Effector memory CD8-positive, alpha-beta T cell (primary cell): ENCODE data around the gene FHIT.

Source experiments
- ATAC-seq: fragments of 150-1000 bp; cut with Tn5 transposase; replicated peaks from 2 replicates; pipeline ENCODE4 v1.10.0; 2021; ENCODE audit warnings: mild to moderate bottlenecking, moderate library complexity
- DNase-seq, 3 experiments: peaks; one replicate each; pipeline ENCODE4 v3.0.0; 2021
- H3K27ac Mint-ChIP-seq, 2 donors: one replicate each; pipeline ENCODE4 v1.8.0; 2022; ENCODE audit warnings: mild to moderate bottlenecking in 2 of 2, mixed read lengths in 2 of 2, moderate library complexity in 2 of 2
- H3K27me3 Mint-ChIP-seq, 2 donors: one replicate each; pipeline ENCODE4 v1.8.0; 2022; ENCODE audit warnings: mixed read lengths in 2 of 2
- H3K36me3 Mint-ChIP-seq: one replicate; pipeline ENCODE4 v1.8.0; 2022; ENCODE audit warnings: mild to moderate bottlenecking, moderate library complexity, mixed read lengths; ENCODE audit not compliant: insufficient read depth
- H3K4me1 Mint-ChIP-seq, 2 donors: one replicate each; pipeline ENCODE4 v1.8.0; 2022; ENCODE audit warnings: low read depth in 2 of 2, mixed read lengths in 2 of 2
- H3K4me3 Mint-ChIP-seq, 2 donors: one replicate each; pipeline ENCODE4 v1.8.0; 2022; ENCODE audit warnings: mild to moderate bottlenecking in 2 of 2, mixed read lengths in 2 of 2, moderate library complexity in 2 of 2
- H3K9me3 Mint-ChIP-seq, 2 donors: one replicate each; pipeline ENCODE4 v1.8.0; 2022; ENCODE audit warnings: mixed read lengths in 2 of 2

The FHIT gene

DNA sequence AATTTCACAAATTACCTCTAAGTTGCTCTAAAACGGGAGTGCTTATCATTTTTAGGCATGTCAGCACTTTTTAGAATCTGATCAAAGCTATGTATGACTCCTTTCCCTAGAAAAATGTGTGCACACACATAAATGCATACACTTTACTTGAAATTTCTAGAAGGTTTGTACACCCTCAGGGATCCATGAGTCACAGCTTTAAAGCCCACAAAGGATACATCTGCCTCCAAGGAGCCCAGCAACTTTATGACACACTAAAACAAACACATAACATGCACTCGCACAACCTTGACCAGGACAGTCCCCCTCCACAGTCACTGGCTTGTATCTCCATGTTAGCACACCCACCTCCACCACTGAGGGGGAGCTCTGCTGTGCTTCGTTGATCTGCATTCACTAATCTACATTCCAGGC, 1479.5 kb downstream of the FHIT start:
- DNase-seq (no peak), ATAC-seq (no peak)
- Mint-ChIP-seq H3K27me3 (peaks cover 0 to 20% of the 10 kb centered on the region in 2 donors), H3K36me3 (no peaks in the 10 kb centered on the region), H3K4me1 (peaks cover 21 to 29% of the 10 kb centered on the region in 2 donors), H3K4me3 (peak overlapping the region; percentile 61 to 64), H3K9me3 (no peaks in the 10 kb centered on the region), H3K27ac (peak overlapping the region; percentile 36 to 48)

DNA sequence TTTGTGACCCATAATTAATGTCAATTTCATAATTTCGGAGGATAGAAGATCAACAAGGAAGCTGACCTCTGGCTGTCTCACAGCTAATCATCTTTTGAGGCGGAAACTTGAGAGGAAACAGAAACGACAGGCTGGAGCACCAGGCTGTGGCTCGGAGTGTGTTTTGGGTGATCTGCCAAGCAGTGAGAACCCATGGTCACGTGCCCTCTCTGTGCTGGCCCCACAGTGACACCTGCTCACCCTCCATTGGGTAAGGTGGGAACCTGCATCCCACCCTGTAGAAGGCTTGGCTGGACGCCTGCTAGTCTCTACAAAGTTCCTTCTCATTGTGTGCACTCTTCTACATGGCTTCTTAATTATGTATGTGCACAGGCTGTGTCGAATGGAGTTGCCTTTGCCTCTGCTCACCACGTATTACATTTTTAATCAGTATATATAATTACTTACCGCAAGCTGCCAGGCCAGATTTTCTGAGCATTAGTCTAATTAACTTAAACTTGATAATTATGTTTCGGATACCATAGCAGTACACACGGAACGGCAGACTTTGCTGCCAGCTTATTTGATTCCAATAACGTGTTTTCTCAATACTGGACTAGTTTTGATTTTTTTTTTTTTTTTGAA, 1482.0 kb downstream of the FHIT start:
- H3K27me3 Mint-ChIP-seq: peaks cover 0 to 20% of the 10 kb centered on the region in 2 donors
- peaks cover 21 to 28% of the 10 kb centered on the region in 2 donors for H3K4me1 Mint-ChIP-seq
- ATAC-seq: no peak
- H3K27ac Mint-ChIP-seq: no peak overlapping the region
- H3K36me3 Mint-ChIP-seq: no peaks in the 10 kb centered on the region
- no peak overlapping the region for H3K4me3 Mint-ChIP-seq
- H3K9me3 Mint-ChIP-seq: no peaks in the 10 kb centered on the region
- DNase-seq: no peak

DNA sequence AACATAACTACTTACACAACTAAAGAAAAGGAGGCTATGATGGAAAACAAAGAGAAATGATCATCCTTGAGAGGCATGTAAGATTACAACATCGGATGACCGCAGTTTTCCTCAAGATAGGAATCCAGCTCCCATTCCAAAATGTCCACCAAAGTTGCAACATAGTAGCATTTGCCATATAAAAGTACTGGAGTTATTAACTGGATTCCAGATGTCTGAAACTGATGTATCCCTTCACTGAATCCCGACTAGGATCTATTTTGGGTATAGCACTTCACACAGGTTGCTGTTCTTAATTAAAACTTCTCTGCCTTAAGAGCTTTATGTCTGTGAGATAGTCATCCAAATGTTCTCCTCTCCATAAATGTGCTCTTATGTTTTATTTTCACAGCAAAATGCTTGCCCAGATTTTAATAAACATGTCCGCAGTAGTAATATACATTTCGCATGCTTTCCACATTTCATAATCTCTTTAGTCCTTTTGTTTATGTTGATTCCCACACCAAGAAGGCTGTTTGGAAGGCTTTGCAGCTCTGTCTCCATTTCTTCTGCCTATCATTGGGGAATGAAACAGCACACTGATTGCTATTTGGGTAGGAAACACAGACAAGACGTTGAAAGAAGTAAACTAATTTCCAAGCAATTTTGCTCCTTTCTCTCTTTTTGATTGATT, 1484.9 kb downstream of the FHIT start:
- ATAC-seq (no peak), DNase-seq (no peak)
- no peak overlapping the region for H3K27ac Mint-ChIP-seq
- H3K4me3 Mint-ChIP-seq: no peak overlapping the region
- no peaks in the 10 kb centered on the region for H3K36me3 Mint-ChIP-seq
- H3K27me3 Mint-ChIP-seq: peaks cover 0 to 20% of the 10 kb centered on the region in 2 donors
- no peaks in the 10 kb centered on the region for H3K9me3 Mint-ChIP-seq
- H3K4me1 Mint-ChIP-seq: peaks cover 0 to 5% of the 10 kb centered on the region in 2 donors

DNA sequence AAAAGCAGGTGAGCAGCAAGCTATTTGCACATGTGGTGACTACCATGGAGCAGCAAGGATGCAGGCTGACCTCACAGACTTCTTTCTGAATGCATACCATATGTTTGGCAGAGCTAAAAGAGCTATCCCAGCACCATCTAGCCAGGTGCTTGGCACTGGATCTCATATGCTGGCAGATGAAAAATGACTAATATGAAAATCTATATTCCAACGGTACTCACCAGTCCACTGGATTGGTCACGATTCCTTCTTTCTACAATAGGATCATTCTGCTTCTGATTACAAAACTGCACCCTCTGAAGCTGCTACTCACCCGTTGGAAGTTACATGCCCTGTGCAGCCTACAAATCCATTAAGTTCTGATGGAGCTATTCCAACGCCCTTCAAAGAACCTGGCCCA, 1487.1 kb downstream of the FHIT start:
- no peak for ATAC-seq
- DNase-seq: no peak
- Mint-ChIP-seq H3K9me3 (no peaks in the 10 kb centered on the region), H3K4me3 (no peak overlapping the region), H3K27ac (no peak overlapping the region), H3K4me1 (no peaks in the 10 kb centered on the region), H3K27me3 (peaks cover 0 to 9% of the 10 kb centered on the region in 2 donors), H3K36me3 (no peaks in the 10 kb centered on the region)

DNA sequence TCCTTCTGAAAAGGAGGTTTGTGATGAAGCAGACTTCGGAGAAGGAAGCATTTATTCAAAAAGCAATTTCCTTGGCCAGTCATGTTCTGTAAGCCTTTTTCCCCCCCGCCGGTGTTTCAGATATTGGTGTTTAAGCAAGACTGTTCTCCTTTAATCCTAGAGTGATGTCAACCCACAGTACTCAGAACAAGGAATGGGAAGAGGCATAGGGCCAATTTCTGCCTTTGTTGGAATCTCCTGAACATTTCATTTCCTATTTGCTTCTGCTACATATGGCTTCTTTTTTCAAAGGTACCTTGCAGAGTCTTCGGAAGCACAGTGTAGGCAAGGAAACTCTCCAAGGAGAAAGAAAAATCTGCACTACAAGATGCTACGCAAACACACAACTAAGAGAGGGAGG, 1488.3 kb downstream of the FHIT start:
- DNase-seq (no peak), ATAC-seq (no peak)
- Mint-ChIP-seq H3K27me3 (peaks cover 0 to 1% of the 10 kb centered on the region in 2 donors), H3K4me3 (no peak overlapping the region), H3K9me3 (no peaks in the 10 kb centered on the region), H3K36me3 (no peaks in the 10 kb centered on the region), H3K4me1 (peaks cover 0 to 4% of the 10 kb centered on the region in 2 donors), H3K27ac (no peak overlapping the region)

DNA sequence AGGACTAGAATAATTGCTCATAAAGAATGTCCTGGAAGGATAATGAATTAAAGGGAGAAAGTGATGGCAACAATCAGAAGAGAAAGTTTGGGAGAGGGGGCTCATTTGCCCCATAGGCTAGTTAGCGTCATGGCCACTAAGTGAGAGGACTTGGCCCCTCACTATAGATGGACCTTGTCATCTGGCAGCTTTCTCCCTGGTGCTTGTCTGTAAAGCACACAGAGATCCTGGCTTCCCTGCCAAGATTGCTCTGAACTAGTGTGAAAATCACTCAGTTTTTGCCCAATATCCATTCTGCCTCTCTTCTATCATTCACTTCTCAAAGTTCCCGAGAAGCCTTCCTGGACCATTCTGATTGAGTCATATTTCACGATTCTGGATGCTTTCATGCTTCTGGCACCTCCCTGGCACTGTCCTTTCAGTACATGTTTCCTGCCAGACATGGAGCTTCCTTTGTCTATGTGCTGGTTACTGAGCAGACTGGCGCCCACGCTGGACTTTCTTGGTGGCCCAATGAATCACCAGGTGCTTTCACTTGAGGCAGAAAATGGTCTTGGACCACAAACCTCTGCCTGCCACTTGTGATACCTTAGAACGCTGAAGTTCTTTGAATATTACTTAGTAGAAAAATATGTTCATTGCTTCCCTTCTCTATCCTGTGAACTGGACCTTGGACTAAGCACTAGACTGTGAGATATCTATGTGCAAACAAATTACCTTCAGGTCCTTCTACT, 1491.8 kb downstream of the FHIT start:
- Mint-ChIP-seq H3K27me3 (no peaks in the 10 kb centered on the region), H3K4me3 (no peak overlapping the region), H3K36me3 (no peaks in the 10 kb centered on the region), H3K4me1 (peaks cover 0 to 4% of the 10 kb centered on the region in 2 donors), H3K9me3 (no peaks in the 10 kb centered on the region), H3K27ac (no peak overlapping the region)
- no peak for ATAC-seq
- DNase-seq: no peak

DNA sequence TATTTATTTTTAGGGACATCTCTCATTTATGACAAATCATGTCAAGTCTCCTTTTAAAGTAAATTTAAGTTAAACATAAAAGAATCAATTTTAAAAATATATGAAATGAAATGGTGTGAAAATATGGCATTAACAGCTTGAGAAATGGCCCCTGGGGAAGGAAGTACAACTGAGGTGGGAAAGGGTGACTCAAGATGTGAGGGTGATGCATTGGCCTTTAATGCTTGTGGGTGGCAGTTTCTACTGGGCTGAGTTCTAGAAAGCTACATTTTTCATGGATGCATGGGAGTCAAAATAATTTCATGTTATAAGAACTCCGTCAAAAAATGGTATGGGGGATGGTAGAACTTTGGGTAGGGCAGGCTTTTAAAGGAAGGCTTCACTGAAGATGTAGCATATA, 1492.6 kb downstream of the FHIT start:
- Mint-ChIP-seq H3K27me3 (no peaks in the 10 kb centered on the region), H3K4me1 (peaks cover 0 to 4% of the 10 kb centered on the region in 2 donors), H3K4me3 (no peak overlapping the region), H3K36me3 (no peaks in the 10 kb centered on the region), H3K27ac (no peak overlapping the region), H3K9me3 (no peaks in the 10 kb centered on the region)
- ATAC-seq: no peak
- no peak for DNase-seq

DNA sequence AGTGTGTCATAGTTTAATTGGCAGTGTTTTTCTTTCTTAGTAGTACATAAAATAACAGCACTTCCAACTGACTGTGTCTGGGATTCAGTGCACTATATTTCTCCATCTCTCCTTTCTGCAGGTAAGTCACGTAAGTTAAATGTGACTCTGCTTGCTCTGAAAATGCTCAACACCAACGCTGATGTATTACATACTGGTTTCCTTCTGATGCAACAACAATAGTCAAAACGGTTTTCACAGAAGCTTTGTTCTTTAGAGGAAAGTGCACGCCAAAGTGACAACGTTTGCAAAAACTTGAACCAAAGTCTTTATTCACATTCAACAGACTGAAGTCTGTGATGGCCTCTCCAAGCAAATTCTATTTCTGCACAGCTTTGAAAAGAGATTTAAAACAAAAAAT, 1494.3 kb downstream of the FHIT start:
- H3K4me1 Mint-ChIP-seq: peaks cover 0 to 6% of the 10 kb centered on the region in 2 donors
- H3K36me3 Mint-ChIP-seq: no peaks in the 10 kb centered on the region
- DNase-seq (no peak), ATAC-seq (no peak)
- no peaks in the 10 kb centered on the region for H3K9me3 Mint-ChIP-seq
- H3K27ac Mint-ChIP-seq: no peak overlapping the region
- H3K4me3 Mint-ChIP-seq: no peak overlapping the region
- no peaks in the 10 kb centered on the region for H3K27me3 Mint-ChIP-seq

DNA sequence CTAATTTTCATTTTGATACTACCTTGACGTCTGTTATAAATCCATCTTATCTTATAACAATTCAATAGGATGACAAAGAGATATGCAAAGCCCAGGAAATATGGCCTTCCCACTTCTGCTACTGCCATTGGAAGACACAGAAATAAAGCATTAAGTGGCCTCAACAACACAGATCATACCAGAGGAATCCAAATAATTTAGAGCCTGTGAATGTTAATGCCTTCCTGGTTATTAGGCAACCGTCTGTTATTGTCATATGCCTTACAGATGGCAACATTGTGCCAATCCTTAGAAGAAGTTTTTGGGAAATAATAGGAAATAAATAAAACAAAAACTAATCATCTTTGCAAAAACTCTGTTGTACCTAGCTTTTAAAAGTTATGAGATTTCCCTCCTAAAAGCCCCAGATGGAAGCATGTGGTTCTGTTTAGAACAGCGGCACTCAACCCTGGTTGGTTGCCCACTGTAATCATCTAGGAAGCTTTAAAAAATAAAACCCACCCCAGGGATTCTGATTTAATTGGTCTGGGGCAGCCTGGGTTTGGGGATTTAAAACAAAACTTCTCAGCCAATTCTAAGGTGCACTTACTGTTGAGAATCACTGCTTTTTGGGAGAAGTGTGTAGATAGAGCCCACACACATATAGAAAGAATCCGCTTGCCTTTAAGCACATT, 1496.7 kb downstream of the FHIT start:
- DNase-seq (no peak), ATAC-seq (no peak)
- H3K4me3 Mint-ChIP-seq: no peak overlapping the region
- no peak overlapping the region for H3K27ac Mint-ChIP-seq
- H3K4me1 Mint-ChIP-seq: peaks cover 0 to 8% of the 10 kb centered on the region in 2 donors
- H3K36me3 Mint-ChIP-seq: no peaks in the 10 kb centered on the region
- no peaks in the 10 kb centered on the region for H3K27me3 Mint-ChIP-seq
- no peaks in the 10 kb centered on the region for H3K9me3 Mint-ChIP-seq

DNA sequence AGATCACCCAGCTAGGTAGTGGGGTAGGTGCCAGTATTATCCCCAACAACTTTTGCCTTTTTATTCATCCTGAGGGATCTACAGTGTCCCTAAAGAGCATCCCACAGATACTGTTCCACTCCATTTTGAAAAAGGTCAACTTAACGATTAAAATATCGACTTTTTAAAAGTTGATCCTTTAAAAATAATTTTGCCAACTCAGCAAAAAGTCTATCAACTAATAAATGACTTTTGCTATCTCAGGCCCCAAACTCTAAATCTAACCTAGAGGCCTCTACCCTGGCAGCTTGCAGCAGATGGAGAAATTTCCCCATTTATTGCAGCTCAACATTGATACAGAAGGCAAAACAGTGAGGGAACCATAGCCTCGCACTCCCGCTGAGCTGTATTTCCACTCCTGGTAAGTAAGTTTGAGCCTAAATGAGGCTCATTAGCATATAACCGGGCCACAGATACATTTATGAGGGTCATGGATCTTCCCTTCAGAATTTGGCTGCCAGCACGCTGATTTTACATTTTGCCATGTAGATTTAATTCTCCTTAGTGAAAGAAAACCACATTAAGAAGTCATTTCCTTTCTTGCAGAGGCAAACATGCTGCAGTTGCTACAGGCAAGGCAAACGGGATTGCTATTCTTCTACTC, 1497.3 kb downstream of the FHIT start:
- no peak for DNase-seq
- no peaks in the 10 kb centered on the region for H3K27me3 Mint-ChIP-seq
- H3K4me3 Mint-ChIP-seq: no peak overlapping the region
- H3K9me3 Mint-ChIP-seq: no peaks in the 10 kb centered on the region
- peaks cover 0 to 7% of the 10 kb centered on the region in 2 donors for H3K4me1 Mint-ChIP-seq
- no peak overlapping the region for H3K27ac Mint-ChIP-seq
- no peak for ATAC-seq
- no peaks in the 10 kb centered on the region for H3K36me3 Mint-ChIP-seq

DNA sequence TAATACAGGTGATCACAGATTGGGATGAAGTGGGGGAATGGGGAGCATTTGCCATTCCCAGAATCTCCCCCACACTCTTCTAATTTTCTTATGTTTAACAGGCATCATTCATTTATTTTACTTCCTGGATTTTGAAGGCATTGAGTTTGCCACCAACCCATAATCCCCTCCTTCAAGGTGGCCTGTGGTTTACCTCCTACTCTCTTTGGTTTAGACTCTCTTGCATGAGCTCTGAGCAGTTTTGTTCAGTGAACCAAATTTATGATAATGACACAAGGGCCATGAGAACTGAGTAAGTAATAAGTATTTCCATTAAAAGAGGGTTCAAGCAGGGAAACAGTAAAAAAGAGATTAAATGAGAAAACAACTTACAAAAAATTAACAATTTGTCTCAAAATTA, 1498.3 kb downstream of the FHIT start:
- H3K4me1 Mint-ChIP-seq: peaks cover 0 to 5% of the 10 kb centered on the region in 2 donors
- H3K9me3 Mint-ChIP-seq: no peaks in the 10 kb centered on the region
- no peak overlapping the region for H3K4me3 Mint-ChIP-seq
- DNase-seq: no peak
- no peak for ATAC-seq
- no peaks in the 10 kb centered on the region for H3K27me3 Mint-ChIP-seq
- H3K36me3 Mint-ChIP-seq: no peaks in the 10 kb centered on the region
- no peak overlapping the region for H3K27ac Mint-ChIP-seq

DNA sequence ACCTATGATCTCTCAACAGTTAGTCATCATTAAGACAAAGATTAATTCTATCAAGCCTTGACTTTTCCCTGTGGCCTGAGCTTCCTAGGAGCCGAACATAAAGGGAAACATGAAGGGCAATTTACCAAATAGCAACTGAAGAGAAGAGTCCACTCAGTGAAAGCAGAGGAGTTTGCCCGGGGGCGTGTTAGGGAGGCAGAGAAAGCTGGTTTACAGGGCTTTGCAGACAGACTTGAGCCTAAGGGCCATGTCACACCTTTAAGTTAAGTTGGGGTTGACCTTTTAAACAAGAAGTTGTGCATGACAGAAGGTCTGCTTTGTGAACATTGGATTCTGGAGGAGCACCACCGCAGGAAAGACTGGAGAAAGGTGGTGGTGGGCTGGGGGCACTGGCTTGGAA, 1499.6 kb downstream of the FHIT start:
- ATAC-seq (no peak), DNase-seq (no peak)
- no peaks in the 10 kb centered on the region for H3K27me3 Mint-ChIP-seq
- H3K4me3 Mint-ChIP-seq: no peak overlapping the region
- no peak overlapping the region for H3K27ac Mint-ChIP-seq
- H3K9me3 Mint-ChIP-seq: no peaks in the 10 kb centered on the region
- peaks cover 0 to 5% of the 10 kb centered on the region in 2 donors for H3K4me1 Mint-ChIP-seq
- no peaks in the 10 kb centered on the region for H3K36me3 Mint-ChIP-seq

DNA sequence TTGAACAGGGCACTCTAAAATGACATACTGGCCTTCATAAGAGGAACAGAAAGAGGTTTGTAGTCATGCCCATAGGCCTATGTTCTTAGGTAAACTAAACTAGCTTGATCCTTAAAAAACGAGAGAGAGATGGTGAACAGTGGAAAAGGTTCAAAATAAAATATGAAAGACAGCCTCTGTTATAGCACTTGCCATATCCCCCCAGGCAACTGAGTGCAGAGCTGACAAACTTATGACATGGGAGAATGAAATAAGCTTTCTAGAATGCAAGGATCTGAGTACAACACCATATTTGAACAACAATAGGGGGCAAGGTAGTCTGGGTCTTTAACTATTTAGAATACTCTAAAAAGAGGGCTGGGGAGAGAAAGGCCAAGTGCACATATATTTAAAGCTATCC, 1500.9 kb downstream of the FHIT start:
- Mint-ChIP-seq H3K9me3 (no peaks in the 10 kb centered on the region), H3K4me3 (no peak overlapping the region), H3K27ac (no peak overlapping the region), H3K27me3 (no peaks in the 10 kb centered on the region), H3K36me3 (no peaks in the 10 kb centered on the region), H3K4me1 (peaks cover 0 to 5% of the 10 kb centered on the region in 2 donors)
- DNase-seq (no peak), ATAC-seq (no peak)
